Stimulated activated CD4-positive, alpha-beta T cell treated with anti-CD3 and anti-CD28 coated beads, Interleukin-15, amount 100 ng/mL, for 1 hour (primary cell): ENCODE results near the gene MARK2.
A peak's percentile ranks its signal among the peaks of the same experiment; 100 is the strongest.

ENCODE experiments used
- DNase-seq, 2 donors: peaks; one replicate each; pipeline ENCODE4 v3.0.0-alpha.2; 2020; ENCODE audit warnings: low read depth in 1 of 2, low spot score in 1 of 2

The MARK2 gene

DNA sequence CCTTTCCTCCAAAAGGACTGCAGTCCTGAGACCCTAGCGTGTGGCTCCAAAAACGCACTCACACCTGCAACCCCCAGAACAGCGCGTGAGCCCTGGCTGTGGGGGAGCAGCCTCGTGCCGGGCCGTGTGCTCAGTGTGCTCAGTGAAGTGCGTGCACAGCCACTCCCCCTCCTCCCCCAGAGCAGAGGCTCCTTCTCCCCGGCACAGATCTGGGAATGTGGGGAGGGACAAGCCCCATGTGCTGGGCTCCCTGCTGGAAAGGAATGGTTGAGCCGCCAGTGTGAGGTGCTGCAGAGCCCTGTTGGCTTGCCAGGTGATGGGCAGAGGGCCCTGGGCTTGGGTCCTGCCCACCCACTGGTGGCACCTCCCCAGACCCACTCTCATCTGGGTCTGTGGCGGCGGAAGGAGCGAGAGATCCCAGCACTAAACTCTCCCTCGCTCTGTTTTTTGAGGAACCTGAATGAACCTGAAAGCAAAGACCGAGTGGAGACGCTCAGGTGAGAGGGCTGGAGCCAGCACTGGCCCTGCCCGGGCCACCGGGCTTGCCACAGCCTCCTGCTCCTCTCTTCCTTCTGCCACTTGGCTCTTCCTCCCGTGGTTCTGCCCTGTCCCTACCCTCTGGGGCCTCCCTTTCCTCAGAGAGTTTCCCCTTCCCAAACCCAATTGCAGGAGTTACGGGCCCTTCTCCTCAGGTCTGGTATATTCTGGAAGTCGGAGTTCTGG is 69.1 kb downstream of the MARK2 start:
- DNase-seq = no peak

DNA sequence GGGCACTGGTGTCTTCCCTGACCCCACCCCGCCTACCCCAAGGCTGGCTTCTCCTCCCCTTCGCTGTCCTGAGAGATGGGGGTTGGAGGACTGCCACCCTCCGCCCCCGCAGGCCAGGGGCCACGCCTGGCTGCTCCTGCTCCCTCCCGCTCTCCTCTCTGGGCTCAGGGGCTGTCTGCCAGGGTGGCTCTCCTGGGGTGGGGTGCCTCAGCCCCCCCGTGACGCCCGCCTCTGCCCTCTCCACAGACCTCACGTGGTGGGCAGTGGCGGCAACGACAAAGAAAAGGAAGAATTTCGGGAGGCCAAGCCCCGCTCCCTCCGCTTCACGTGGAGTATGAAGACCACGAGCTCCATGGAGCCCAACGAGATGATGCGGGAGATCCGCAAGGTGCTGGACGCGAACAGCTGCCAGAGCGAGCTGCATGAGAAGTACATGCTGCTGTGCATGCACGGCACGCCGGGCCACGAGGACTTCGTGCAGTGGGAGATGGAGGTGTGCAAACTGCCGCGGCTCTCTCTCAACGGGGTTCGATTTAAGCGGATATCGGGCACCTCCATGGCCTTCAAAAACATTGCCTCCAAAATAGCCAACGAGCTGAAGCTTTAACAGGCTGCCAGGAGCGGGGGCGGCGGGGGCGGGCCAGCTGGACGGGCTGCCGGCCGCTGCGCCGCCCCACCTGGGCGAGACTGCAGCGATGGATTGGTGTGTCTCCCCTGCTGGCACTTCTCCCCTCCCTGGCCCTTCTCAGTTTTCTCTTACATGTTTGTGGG is 69.9 kb downstream of the MARK2 start:
- DNase-seq = no peak

DNA sequence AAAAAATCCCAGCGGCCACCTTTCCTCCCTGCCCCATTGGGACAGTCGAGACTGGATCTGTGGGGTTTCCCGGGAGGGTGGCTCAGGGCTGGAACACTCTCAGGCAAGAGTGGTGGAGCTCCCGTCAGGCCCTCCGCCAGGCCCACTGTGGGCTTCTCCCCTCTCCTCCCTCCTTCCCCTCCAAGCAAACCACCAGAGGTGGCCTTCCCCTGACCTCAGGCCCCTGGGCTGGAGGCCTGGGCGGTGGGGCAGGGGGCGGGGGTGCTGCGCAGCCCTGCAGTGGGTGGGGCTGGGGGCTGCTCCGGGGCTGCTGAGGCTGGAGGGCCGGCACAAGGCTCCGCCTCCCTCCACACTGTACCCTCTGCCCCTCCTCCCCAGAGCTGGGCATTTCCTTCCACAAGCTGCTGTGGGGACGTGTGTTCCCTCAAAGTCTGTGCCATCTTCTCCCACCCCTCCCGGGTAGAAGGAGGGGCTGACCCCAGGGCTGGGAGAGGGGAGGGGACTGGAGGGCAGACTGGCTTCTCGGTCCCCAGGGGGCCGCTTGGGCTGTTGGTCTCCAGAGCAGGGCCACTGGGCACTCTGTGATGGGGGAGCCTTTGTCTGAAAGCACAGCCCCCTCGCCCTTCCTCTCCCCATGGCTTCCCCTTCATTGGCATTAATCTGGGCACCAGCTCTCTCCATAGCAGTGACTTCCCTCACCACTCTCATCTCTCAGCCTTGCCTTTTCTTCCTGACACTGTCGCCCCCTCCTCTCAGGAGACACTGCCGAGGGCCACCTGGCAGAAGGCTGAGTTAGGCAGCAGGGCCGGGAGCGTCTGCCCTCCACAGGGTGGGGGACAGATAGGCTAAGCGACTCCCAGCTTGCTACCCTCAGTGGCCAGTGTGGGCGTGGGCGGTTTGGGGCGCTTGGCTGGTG is 70.9 kb downstream of the MARK2 start:
- DNase-seq = no peak

DNA sequence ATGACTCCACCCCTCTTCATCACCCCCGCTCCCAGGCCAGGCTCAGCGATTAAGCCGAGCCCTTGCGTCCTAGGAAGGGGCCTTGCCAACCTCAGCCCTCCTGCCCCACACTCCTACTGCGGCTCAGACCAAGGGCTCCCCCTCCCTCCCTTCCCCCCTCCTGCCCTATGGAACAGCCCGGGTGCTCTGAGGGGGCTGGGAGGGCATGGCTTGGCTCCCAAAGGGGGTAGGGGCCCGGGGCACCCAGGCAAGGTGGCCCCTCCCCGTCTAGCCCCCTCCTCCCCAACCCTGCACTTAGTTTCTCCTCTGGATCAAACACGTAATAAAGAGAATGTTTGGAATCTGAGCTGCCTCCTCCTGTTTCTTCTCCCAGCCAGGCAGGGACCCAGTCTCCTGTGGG is 71.8 kb downstream of the MARK2 start:
- no peak for DNase-seq

- no peak for DNase-seq
These were observed 72.5 kb downstream of the MARK2 start for GRCh38 chr11:63911440-63911839.

GRCh38 chr11:63911876-63912275 is 73.0 kb downstream of the MARK2 start:
- DNase-seq = no peak

GRCh38 chr11:63912678-63913077 is 73.8 kb downstream of the MARK2 start:
- DNase-seq = no peak

DNA sequence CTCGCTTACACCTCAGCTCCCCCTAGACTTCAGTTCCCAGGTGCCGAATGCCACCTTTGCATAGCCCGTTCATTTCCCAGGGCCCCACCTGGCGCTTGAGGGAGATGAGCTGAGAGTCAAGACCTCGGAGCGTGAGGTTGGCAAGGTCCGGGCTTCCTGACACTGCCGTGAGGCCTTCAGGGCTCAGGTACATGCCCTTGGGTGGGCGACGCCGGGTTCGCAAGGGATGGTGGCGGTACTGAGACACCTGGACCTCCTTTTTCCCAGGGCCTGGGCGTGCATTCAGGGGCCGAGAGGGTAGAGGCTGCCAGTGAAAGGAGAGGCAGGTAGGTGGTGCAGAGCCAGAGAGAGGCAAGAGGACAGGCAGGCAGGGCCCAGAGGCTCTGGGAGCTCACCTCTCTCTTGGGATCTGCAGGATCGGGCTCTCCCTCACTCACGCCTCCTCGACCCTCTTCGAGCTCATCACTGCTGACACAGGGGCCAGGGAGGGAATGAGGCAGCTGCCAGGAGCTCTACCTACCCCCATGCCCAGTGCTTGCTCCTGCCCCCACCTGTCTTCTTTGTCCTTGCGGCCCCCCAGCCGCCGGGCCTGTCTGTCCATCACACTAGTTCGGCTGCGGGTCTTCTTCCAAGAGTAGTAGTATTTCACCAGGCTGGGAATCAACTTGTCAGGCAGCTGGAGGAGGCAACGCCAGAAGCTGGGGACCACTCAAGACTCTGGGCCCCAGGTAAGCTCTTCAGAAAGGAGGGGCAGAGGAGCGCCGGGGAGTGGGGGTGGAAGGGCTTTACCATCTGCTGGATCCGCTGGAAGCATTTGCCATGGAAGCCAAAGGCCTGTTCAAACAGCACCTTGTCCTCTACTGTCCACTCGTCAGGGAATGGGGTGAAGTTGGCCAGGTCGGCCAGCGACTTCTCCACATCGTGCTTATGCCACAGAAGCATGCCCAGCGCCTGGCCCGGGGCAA is 75.2 kb downstream of the MARK2 start:
- no peak for DNase-seq

- no peak for DNase-seq
These were observed 76.2 kb downstream of the MARK2 start for GRCh38 chr11:63914896-63915691.

DNA sequence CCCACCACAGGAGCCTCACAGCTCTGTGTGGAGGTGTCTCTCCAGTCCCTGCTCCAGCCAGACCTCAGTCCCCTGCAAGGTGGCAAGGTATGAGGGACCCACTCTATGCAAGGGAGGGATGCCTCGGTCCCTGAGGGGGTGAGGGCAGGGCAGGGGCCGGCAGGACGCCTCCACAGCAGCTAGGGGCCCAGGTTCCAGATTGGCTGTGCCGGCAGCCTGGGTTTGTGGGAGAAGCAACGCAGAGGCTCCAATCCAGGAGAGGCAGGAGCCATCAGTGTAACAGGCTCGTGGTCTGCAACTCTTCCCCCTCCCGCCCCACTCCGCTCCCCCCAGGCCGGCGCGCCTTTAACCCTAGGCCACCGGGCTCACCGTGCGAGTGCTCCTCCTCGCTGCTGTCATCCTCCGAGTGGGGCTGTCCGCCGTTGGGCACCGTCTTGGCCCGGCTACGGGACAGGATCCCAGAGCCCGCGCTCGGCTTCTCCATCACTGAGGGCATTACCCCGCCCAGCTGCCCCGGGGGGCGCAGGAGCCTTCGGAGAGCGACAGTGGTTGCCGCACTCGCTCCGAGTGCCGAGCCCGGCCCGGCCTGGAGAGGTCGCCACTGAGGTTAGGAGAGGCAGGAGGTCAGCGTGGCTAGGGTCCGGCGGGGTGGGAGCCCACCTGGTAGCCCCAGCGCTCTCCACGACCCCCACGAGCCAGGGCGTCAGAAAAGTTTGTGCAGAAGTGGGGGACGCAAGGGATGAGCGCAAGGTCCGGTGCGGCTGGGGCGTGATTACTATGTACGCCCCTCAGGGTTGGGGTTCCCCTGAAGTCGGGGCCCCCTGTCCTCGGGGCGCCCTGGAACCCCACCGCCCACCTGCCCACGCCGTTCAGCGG is 77.3 kb downstream of the MARK2 start:
- no peak for DNase-seq

- DNase-seq = peak; percentile 21 to 51
These were observed 78.2 kb downstream of the MARK2 start, which contains the start of gene RCOR2 for GRCh38 chr11:63916837-63917691. Gene RCOR2, minus strand, starts transcription at chr11:63917164. Its CDS starts 708 bp downstream, at chr11:63916456.

GRCh38 chr11:63917692-63918506 is 79.0 kb downstream of the MARK2 start:
- DNase-seq = no peak

DNA sequence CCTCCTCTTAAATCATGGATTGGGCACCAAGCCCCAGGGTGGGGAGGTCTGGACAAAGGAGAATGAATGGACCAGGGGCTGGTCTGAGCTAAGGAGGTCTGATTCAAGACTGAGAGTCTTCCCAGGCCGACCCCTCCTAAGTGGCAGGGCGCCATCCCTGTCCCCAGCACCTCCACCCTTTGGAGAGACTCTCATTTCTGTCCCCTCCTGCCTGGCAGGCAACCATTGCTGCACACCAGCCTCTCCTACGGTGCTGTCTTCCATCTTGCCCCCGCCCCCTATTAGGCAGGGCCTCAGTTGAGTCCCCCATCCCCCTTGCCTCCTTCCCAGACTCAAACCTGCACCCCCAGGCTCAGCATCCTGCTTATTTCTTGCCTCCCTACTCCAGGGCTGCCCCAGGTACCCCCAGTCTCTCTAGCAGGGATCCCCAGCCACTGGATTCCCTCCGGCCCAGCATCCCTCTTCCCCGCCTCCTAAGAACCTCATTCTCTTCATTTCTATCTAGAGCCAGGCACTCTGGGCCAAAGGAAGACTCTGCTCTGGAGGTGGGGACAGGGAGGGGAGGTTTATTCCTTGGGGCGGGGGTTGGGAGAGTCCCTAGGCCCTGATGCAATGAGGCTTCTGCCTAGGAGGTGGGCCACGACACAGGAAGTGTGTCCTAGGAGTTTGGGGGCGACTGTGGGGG is 79.7 kb downstream of the MARK2 start:
- no peak for DNase-seq

DNA sequence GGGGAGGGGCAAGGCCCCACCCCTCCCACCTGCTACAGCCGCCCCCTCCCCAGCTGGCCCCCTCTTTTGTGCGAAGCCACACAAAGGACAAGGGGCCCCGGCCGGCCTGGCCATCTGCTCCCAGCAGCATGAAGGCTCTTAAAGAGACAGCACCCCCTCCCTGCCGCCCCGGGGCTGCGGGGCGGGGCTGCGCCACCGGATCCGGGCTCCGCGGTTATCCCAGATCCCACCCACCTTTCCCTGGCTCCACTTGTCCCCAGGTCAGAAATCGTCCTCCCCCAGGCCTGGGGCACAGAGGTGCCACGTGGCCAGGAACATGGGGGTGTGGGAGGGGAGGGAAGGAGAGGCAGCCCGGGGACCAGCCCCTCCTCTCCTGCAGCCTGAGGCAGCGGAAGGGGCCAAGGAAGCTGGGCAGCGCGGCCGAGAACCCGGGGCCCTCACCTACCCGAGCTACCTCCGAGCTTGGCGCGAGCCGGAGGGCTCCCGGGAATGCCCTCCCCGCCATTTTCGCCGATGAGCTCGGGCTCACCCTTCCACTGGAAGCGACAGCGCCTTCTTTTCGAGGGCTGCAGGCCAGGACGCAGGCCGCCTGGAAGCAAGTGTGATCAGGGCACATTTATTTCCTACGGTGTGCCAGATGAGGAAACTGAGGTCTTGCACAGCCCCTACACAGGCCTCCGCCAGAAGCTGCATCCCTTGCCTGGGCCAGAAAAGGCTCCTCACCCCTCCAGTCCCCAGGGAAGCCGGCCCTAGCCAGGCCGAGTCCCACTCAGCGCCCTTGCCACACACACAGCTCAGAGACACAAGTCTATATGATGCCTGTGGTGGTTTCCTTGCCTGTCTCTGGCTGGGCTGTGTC is 80.6 kb downstream of the MARK2 start:
- no peak for DNase-seq
